ENCODE data around the gene EPHA3.

The EPHA3 gene

DNA sequence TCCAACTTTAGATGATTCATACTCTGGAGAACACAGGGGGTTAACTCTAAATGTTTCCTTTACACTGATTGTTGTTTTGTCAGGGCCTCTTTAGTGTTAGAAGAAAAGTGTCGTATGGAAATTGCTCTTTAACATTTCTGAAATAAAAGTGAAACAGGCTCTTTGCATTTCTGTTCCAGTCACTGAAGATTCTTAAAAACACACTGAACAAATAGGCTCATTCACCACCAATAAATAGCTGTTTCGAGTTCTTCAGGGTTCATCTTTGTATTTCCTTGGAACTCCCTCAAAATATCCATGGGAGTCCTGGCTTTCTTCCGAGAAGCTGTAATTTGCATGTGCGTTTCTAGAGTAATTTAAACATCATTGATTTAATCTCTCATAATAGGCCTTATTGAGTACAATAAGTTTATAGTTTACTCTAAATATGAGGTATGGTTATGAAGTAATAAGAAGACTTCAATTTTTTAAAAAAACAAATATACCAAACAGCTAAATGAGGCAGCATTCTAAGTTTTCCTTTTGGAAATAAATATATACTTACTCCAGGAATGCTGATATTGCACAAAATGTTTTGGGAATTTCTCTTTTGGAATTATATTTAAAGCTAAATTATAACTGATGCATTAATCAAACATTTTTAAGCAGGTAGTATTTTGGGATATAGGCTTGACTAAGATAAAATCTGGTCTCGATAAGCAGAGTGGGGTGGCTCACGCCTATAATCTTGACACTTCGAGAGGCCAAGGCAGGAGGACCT, 327.4 kb downstream of the EPHA3 start:
- DNase-seq (ENCODE audit: insufficient read length, low spot score): no peak
- FAIRE-seq: no peak

DNA sequence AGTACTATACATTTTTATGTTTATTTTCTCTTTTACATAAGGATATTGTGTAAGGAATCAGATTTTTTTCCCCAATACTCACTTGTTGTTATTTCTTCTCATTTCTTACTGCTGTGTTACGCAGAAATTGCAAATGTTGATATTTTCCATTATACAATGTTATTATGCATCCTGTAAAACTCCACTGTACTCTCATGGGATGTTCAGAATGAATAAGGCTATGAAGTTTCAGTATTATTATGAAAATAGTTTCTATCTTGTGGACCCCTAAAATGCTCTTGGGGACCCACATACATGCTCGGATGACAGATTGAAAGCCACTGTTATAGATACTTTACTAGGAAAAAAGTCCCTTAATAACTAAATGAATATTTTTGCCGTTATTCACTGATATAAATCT, 329.4 kb downstream of the EPHA3 start:
- FAIRE-seq (no peak), DNase-seq (ENCODE audit: insufficient read length, low spot score) (no peak)

DNA sequence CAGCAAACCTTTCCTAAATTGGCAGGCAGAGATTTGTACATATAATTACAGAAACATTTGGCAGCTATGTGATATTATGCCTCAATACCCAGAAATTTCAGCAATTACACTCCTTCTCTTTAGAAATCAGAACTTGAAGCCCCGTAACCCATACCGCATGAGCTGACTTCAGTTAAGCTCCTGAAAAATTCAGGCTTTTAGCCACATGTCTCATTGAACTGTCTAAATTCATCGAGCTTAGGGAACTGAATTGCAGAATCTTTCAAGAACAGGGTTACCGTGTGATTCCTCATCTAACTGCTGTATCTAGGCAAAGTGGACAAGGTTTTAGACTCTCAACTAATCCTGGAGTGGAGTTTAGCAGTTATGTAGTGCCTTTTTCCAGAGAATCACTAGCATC, 333.0 kb downstream of the EPHA3 start:
- DNase-seq (ENCODE audit: insufficient read length, low spot score) (no peak), FAIRE-seq (no peak)

GRCh38 chr3:89441141-89441540, 333.7 kb downstream of the EPHA3 start:
- DNase-seq (ENCODE audit: insufficient read length, low spot score) (no peak), FAIRE-seq (no peak)

DNA sequence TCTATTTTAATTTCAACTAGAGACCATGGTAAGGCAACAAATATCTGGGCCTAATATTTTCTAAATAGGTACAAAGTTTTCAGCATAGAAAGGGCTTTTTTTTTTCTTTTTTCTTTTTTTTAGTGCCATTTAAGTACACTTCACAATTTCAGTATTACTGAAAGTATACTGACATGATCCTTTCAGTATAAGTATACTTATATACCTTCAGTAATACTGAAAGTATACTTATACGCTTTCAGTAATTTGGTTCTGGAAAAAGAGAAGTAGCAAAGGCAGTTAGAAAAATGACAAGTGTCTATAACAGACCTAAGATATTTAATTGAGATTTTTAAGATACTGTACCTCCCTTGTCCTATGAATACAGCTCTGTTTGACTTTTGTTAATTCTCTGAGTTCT, 339.2 kb downstream of the EPHA3 start:
- DNase-seq (ENCODE audit: insufficient read length, low spot score): no peak
- no peak for FAIRE-seq

DNA sequence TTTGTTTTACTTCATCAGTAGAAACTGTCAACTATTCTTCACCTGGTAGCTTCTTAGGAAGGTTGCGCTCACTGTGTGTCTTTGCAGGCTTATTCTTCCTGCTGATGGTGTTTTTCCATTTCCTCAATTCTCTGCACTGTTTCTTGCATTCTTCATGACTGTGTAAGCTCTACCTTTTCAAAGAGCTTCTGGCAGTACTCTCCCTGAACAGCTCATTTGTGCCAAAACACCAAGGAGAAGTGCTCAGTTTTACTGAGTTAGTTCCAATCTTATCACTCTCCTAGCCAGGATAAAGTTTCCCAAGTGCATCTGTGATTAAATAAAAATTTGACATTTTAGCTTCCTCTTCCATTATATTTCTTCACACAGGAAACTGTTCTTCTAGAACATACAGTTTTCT, 339.8 kb downstream of the EPHA3 start:
- FAIRE-seq (no peak), DNase-seq (ENCODE audit: insufficient read length, low spot score) (no peak)

DNA sequence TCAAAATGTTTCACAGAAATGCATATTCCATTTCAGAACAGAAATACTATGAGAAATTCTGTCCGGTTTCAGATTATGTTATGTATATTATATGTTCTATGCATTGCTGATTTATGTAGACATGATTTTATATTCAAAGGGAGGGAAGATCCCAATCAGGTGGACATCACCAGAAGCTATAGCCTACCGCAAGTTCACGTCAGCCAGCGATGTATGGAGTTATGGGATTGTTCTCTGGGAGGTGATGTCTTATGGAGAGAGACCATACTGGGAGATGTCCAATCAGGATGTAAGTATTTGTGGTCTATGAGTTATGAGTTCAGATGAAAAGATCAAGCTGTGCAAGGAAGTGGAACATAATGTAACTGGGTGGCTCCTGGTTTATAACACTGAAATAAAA, 341.7 kb downstream of the EPHA3 start:
- DNase-seq (ENCODE audit: insufficient read length, low spot score) (no peak), FAIRE-seq (no peak)

GRCh38 chr3:89452066-89452465, 344.6 kb downstream of the EPHA3 start:
- DNase-seq (ENCODE audit: insufficient read length, low spot score) (no peak), FAIRE-seq (no peak)

GRCh38 chr3:89455240-89455639, 347.8 kb downstream of the EPHA3 start:
- DNase-seq (ENCODE audit: insufficient read length, low spot score) (no peak), FAIRE-seq (no peak)

GRCh38 chr3:89467898-89468363, 360.5 kb downstream of the EPHA3 start:
- FAIRE-seq (no peak), DNase-seq (ENCODE audit: insufficient read length, low spot score) (no peak)

GRCh38 chr3:89472101-89472500, 364.7 kb downstream of the EPHA3 start:
- FAIRE-seq (no peak), DNase-seq (ENCODE audit: insufficient read length, low spot score) (no peak)

GRCh38 chr3:89474333-89475130, 367.1 kb downstream of the EPHA3 start:
- FAIRE-seq (no peak), DNase-seq (ENCODE audit: insufficient read length, low spot score) (no peak)

DNA sequence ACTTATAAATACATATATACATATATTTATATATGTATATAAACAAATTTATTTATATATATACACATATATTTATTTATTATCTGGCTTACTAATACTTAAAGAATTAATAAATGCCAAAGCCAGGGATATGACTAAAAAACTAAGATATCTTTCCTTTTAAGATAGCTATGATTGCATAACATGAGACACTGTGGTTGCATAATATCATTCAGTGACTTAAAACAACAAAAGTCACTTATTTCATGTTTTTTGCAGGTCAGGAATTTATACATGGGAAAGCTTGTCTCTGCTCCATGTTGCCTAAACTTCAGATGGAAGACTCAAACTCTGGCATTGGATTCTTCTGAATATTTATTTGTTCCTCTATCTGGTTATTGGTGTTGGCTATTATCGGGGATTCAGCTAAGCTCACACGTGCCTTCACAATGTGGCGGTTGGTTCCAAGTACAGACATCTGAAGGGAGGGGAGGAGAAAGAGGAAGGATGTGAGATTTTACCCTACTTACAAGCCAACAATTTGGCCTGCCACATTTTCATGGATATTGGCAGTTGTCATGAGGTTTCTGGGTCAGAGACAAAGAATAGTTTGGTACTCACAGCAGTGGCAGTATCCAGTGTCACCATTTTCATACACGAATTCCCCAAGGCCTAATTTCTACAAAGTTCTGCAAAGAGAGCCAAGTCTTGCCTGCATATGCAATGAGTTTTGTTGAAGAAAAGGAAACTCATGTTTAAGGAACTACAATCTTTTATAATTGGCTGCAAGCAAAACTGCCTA, 381.6 kb downstream of the EPHA3 start:
- DNase-seq (ENCODE audit: insufficient read length, low spot score): no peak
- no peak for FAIRE-seq

DNA sequence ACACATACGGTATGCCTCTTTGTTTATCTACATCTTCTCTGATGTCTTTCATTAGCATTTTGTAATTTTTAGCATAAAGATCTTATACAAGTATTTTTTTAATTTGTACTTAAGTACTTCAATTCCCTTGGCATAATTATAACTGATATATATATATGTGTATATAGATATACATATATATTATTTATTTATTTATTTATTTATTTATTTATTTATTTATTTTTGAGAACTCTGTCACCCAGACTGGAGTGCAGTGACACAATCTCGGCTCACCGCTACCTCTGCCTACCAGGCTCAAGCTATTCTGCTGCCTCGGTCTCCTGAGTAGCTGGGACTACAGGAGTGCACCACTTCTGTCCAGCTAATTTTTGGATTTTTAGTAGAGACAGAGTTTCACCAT, 382.7 kb downstream of the EPHA3 start:
- FAIRE-seq (no peak), DNase-seq (ENCODE audit: insufficient read length, low spot score) (no peak)

GRCh38 chr3:89494734-89495133, 387.3 kb downstream of the EPHA3 start:
- DNase-seq (ENCODE audit: insufficient read length, low spot score): no peak
- no peak for FAIRE-seq

DNA sequence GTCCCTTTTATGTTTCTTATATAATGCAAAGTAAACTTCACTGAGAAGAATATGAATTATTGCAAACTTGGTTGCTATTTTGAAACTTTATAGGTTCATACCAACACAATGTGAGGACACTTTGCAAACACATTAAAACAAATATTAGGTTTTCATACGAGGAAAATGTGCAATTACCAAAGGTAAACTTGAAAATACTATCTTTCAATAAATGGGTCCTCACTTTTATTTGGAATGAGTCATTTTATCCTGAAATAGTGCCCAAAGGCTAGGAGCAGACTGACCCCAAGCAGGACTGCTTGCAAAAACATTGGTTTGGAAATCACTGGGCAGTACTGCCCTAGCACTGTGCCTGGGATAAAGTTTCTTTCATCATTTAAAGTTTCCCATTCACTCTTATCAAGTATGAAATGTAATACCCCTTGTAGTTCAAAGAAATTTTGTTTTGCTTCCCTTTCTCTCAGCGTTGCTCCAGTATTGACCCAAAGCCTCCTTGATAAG, 396.5 kb downstream of the EPHA3 start:
- no peak for DNase-seq (ENCODE audit: insufficient read length, low spot score)
- FAIRE-seq: no peak

DNA sequence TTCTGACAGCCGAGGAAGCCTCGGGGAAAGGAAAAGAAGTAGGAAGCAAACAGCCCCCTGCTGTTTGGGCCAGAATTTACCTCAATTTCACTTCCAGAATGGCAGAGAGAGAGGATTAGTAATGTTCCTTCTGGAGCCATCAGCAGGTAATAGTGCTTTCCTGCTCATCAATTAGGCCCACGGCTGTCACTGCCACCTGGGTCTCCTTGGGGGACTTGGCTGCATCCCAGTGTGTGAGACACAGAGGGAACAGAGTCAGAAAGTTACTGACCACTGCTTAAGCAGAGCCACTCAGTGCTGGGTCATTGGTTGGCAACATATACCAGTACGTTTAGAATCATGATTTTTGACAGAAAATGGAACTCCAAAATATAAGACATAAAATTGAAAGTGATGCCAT, 397.0 kb downstream of the EPHA3 start:
- no peak for FAIRE-seq
- no peak for DNase-seq (ENCODE audit: insufficient read length, low spot score)

GRCh38 chr3:89506462-89507103, 399.2 kb downstream of the EPHA3 start:
- no peak for FAIRE-seq

DNA sequence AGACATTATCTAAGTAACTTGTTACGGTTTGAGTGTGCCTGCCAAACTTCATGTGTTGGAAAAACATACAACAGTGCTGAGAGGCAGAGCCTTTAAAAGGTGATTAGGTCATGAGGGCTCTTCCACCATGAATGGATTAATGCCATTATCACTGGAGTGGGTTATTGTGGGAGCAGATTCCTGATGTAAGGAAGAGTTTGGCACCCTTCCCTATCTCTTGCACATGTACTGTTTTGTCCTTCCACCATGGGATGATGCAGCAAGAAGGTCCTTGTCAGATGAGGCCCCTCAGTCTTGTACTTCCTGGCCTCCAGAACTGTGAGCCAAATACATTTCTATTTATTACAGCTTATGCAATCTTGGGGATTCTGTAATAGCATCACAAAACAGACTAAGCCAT, 413.9 kb downstream of the EPHA3 start:
- DNase-seq (ENCODE audit: insufficient read length, low spot score) (no peak), FAIRE-seq (no peak)

More at GRCh38 chr3:89506462-89507103, 399.2 kb downstream of the EPHA3 start:
- DNase-seq (ENCODE audit: insufficient read length, low spot score): no peak

DNA sequence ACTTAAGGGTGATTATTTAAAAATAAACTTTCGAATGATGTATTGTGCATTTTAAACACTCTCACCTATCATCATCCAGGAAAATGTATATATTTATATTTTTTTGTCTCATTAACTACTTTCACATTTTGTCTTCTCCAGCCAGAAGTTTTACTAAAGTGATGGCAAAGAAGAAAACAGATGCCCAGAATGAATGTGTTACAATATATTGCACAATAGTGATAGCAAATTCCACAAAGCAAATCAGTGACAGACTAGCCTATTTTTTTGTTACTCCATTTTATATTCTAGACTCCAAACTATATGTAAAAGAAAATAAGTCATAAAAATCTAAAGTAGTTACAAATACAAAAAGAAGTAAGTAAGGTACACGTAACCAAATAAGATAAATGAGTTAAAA, 414.7 kb downstream of the EPHA3 start:
- DNase-seq (ENCODE audit: insufficient read length, low spot score): no peak
- FAIRE-seq: no peak

GRCh38 chr3:89525609-89526008, 418.2 kb downstream of the EPHA3 start:
- no peak for DNase-seq (ENCODE audit: insufficient read length, low spot score)
- no peak for FAIRE-seq
